GM19099 (cell line): Measurements from ENCODE around the gene CHST9.

Experiments
- POLR2A ChIP-seq: IDR thresholded peaks from 3 replicates; pipeline ENCODE4 v1.6.1; 2011; ENCODE audit warnings: low read depth; ENCODE audit not compliant: insufficient read length; ENCODE audit errors: extremely low read depth

CHST9 gene

DNA sequence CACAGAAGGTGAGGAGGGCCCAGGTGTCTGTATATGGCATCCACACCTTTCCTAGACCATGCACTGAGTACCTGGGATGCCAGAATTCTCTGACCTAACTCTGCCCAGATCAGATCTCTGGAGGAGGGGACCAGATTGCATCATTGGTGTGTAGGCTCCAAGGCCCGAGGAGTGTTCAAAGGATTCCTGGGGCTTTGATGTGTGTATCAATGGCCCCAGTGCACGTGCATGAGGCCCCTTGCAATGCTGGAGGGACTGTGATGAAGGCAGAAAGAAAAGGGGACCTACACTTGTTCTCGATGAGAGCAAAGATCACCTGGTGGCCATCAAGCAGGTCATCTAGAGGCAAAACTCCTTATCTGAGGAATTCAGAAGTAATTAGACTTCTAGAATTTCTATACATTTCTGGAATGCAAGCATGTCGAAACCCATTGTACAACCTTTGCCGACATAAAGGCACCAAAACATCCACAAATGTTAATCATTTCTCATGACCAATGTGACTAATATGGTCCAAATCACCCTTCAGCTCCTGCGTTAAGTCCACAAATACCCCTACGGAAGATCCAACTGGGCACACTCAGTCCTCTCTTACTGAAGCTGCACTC is 123.5 kb downstream of the CHST9 start:
- TF ChIP-seq POLR2A = no peak

DNA sequence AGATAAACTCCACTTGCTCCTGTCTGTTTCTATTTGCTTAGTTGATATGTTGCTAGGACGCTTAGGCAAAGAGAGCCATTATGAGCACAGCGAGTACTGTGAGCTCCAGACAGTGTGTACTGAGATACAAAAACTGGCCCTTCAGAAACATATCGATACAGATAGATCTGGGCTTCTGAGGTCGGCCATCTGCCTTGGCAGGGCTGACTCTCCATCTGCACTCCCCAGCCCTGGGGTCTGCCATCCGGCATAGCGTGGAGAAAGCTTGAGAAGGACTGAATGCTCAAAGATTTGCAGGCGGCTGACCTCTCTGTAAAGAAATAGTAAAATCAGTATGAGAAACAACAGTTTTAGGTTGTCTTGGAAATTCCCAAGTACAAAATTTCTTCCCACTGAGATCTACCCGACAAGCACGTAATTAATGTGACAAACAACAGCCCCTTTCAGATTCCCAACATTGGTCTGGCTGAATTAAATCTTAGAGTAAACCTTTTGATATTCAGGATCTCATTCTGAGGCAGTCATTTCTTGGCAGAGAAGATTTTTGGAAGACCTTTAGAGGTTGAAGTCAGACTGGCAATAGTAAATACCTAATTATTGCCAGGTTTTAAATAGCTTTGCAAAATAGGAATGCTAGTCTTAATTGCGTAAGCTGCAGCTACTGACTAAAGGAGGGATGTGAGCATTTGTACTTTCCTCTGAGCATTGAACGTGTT is 127.4 kb downstream of the CHST9 start:
- no peak for TF ChIP-seq POLR2A

DNA sequence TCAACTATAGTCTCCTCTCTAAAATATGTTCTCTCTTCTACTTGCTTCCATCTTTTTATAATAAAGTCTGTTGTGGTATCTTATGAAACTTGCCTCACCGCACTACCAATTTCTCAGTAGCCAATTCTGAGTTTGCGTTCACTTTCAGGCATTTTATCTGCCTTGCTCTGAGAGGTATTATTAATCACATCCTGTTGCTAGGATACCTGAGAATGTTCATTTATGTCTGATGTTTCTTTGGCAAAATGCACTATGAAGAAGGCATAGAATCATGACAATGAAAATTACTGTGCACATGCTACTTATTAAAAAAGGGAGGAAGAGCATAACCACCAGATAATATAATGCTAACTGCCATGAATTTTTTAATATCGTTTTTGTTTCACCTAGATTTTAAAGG is 130.2 kb downstream of the CHST9 start:
- no peak for TF ChIP-seq POLR2A

DNA sequence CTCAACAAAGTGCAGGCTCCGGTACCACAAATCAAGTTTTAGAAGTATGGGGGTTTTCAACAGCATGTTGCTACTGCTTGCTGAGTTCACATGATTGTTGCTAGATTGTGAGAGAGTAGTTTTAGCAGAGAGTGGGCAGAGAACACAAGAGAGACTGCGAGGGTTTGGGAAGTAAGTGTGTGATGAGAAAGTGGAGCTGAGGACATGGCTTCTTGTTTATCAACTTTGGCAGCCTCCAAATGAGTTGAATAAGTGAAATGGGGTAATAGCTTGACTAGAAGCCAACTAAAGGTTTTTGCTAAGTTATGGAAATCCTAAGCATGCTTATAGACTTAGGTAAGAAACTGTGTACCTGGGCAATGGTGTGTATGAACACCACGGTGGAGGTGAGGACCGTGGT is 135.1 kb downstream of the CHST9 start:
- TF ChIP-seq POLR2A = no peak

DNA sequence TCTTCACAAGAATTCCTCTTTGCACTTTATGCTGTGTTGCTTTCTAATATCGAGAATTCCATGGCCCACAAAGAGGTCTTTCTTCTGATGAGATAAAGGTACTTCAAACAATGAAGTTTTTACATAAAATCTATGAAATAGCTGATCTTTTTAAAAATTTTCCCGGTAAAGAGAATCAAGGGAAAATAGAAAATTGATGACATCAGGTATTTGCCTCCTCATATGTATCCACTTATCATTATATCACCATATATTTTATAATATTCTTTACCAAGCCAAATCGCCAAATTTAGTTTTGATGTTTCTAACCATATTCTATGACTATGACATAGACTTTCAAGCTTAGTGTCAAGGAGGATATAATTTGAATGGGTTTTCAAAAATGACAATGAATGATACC is 139.8 kb downstream of the CHST9 start:
- no peak for TF ChIP-seq POLR2A

DNA sequence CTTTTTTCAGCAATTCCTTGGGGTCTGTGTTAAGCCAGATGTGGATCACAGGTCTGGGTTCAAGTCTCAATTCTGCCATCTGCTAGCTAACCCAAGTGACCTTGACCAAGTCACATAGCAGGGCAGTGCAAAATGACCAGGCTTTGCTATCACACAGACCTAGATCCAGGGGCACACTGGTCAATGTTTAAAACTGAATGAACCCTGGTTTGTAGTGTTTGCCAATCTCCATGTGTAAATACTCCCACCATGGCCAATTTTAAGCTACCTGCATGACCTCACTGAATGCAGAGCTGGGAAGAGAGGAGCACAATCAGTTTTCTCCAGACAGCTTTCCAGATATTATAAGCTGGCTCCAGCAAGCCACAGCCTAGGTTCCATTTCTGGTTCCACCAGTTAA is 142.9 kb downstream of the CHST9 start:
- TF ChIP-seq POLR2A = no peak

DNA sequence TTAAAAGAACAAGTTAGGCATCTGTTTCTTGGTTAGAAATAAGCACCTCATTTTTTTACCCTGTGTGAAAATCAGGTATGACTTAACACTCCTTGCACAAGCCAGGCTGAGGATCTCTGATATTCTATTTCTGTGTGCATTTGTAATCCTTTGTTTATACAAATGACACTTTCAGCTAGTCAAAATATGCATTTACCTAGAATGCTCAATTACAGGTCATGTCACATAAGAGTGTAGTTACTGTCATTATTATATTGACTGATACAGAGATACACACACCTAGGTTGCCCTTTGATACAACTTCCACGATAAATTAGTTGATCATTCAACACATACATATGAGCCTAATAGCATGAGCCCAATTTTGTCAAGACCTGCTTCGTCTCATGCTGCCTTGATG is 144.3 kb downstream of the CHST9 start:
- TF ChIP-seq POLR2A = no peak

DNA sequence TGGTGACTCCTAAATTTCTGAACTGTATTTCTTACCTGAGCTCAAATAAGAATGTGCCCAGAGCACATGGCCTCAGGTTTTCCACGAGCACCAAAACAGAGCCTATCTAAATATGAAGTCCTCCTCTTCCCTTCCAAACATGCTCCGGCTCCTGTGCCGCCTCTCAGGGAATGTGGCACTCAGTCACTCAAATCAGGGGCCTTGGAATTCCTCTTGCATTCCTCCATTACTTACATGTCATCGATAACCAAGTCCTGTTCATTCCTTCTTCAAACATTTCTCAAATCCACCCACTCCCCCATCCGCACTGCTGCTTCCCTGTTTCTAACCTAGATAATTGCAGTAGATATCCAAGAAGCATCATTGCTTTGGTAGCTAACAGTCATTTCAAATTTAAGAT is 151.4 kb downstream of the CHST9 start:
- TF ChIP-seq POLR2A = no peak

DNA sequence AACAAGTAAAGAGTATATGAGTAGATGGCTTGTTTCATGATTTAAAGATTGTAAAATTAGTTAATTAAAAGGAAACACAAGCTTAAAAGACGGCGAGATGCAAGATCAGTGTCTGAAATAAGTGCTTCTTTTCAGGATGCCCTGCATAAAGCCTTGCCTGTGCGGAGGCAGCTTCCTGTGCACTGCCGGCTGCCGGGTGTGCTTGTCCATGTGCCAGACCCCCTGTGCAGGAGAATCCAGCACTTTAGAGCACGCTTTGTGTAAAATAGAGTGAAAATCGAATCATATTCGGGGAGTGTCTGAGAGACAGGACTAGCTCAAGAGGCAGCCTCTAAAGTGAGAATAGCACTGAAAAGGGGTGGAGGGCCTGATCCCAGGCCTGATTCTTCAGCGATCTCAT is 154.7 kb downstream of the CHST9 start:
- no peak for TF ChIP-seq POLR2A

DNA sequence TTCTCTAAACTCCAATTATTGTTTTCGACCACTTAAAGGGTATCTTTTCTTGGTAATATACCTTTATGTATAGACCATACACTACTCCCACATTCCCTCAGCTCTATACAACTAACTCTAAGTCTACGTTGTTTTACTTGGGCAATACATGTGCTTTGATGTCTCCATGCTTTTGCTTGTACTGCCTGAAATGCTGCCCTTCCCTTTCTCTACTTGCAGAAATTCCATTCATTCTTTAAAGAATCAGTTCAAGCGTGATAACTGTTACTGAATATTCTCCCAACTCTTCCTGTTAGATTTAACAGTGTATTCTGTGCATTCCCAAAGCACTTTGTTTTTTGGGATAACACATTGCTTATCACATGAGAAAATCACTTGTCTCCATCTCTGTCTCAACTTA is 162.6 kb downstream of the CHST9 start:
- TF ChIP-seq POLR2A = no peak

DNA sequence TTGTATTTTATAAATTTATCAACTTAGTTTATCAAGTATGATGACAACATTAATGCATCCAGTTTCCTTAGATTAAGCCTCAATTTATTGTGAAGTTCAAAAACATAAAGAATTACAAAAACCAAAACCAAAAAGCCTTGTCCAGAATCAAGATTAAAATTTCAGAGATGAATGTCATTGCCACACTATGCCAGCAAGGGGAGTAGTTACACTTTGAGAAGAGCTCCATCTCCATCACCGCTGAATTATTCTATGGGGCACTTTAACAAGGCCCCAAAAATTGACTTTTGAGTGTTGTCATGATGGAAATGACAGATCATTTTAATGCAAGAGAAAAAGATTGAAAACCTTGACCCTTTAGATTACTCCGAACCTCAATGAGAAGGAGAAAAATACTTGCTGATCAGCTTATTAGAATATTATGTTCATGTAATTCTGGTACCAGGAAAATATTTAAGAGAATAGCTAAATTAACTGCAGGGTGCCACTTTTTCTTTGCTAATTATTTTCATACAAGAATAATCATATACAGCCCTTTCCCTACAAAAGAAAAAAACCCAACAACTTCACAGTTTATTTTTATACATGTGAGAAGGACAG is 167.1 kb downstream of the CHST9 start:
- TF ChIP-seq POLR2A = no peak

DNA sequence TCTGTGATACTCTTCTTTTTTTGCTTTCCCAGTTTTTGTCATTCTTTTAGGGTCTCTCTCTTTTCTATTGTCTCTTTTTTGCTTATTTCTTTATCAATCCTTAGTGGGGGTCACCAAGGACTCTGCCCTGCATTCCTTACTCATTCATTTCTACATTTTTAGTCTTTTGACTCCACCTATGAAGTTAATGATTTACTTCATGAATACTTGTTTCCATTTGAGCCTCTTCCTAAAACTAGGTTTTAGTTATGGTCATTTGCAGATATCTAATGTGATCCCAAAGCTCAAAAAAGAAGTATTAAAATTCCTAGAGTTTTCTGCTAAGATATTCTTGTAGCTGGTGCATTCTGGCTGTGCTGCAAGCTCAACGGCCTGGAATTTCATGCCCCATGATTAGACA is 170.3 kb downstream of the CHST9 start:
- TF ChIP-seq POLR2A = no peak

DNA sequence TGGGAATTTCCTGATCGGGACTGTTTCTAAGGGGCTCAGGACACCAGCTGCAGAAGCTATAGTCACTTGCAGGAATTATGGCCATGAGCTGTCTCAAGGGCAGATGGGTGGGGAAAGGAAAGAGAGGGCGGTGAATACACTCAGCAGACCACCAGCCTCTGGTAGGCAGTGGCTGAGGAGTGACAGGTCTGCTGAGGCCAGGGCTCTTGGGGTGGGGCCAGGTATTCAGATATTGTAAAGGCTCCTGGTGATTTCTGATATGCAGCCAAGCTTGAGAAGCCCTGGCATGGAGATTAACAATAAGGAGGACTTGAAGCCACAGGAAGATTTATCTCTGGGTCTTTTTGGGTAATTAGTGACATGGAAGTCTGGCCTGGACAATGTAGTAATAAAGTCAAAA is 174.3 kb downstream of the CHST9 start:
- no peak for TF ChIP-seq POLR2A

DNA sequence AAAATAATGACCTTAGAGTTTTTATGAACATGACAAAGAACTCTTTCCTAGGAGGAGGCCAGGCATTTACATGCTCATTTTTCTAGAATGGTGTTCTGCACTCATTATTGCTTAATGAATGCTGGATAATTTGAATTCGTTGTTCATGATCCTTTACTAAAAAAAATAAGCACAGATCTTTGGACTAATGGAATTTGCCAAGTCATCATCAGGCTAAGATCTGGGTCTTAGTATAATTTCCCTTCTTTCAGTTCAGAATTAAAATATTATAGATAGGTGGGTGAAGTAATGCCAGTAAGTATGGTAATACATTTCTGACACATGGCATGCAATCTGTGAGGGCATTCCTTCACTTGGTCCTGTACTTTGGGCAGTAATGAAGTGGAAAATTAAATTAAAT is 175.8 kb downstream of the CHST9 start:
- no peak for TF ChIP-seq POLR2A

DNA sequence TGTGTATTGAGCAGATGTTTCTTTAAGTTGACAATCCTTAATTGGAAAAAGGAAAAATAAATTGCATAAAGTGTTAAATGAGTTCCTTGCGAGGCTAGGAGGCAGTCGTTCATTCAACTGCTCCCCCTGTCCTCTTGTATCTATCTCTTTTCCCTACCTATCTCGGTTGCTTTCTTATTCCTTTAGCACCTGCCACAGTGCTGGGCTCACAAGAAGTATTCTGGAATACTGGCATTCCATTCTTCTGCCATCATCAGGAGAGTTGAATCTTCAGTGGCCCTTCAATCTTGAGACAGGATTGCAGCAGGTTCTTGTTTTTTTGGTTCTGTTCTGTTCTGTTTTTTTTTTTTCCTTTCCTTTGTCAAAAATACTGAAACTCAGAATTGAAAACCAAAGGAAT is 176.5 kb downstream of the CHST9 start:
- TF ChIP-seq POLR2A = no peak

DNA sequence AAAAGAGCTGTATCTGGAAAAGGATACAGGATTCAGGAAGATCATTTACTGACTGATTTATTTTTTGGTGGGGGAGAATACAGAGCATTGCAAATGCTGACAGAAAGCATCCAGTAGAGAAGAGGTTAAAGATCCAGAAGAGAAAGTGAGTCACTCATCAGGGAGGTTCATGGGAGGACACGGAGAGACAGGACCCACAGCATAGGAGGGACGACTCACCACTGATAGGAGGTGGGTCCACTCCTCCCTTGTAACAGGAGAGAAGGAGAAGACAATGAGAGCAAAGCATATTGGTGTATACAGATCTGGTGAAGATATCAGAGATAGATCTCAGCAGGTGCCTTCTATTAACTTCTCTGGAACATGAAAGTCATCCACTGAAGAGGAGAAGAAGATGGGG is 177.2 kb downstream of the CHST9 start:
- TF ChIP-seq POLR2A = no peak
